H9 (cell line): ENCODE data around the gene ANKIB1. TPM values are rescaled to one million over a fixed set of nuclear protein-coding genes. Genes with fewer than 3 reads are reported as not detected.

Experiments used
- DNase-seq: peaks from one replicate; pipeline ENCODE4 v3.0.0-alpha.2; 2017
- H2AFZ ChIP-seq: one replicate; pipeline ENCODE4 v1.6.1; 2013; ENCODE audit warnings: mild to moderate bottlenecking, low read length, control low read depth, moderate library complexity
- H2AK5ac ChIP-seq: 2 replicates; pipeline ENCODE4 v1.6.1; 2013; ENCODE audit warnings: low read length, control low read depth, mixed read lengths; ENCODE audit not compliant: insufficient read length
- H2BK120ac ChIP-seq: one replicate; pipeline ENCODE4 v1.6.1; 2013; ENCODE audit warnings: low read depth, mild to moderate bottlenecking, low read length, control low read depth, inconsistent platforms; ENCODE audit not compliant: poor library complexity, severe bottlenecking
- H2BK12ac ChIP-seq: 2 replicates; pipeline ENCODE4 v1.6.1; 2013; ENCODE audit warnings: low read length, control low read depth, mixed read lengths, low read depth; ENCODE audit not compliant: insufficient read length
- H2BK15ac ChIP-seq: 2 replicates; pipeline ENCODE4 v1.6.1; 2013; ENCODE audit warnings: low read depth, low read length, control low read depth
- H2BK20ac ChIP-seq: one replicate; pipeline ENCODE4 v1.6.1; 2013; ENCODE audit warnings: low read depth, mild to moderate bottlenecking, low read length, control low read depth, inconsistent platforms; ENCODE audit not compliant: poor library complexity, severe bottlenecking
- H2BK5ac ChIP-seq: 2 replicates; pipeline ENCODE4 v1.6.1; 2013; ENCODE audit warnings: low read length, control low read depth, mixed read lengths; ENCODE audit not compliant: insufficient read length
- H3K14ac ChIP-seq: 2 replicates; pipeline ENCODE4 v1.6.1; 2013; ENCODE audit warnings: low read length, control low read depth; ENCODE audit not compliant: insufficient read depth
- H3K18ac ChIP-seq: 2 replicates; pipeline ENCODE4 v1.6.1; 2013; ENCODE audit warnings: low read depth, mild to moderate bottlenecking, mixed read lengths, low read length, control low read depth; ENCODE audit not compliant: insufficient read length
- H3K23ac ChIP-seq: 2 replicates; pipeline ENCODE4 v1.6.1; 2013; ENCODE audit warnings: low read length, control low read depth, mixed read lengths, low read depth; ENCODE audit not compliant: insufficient read length
- H3K23me2 ChIP-seq: 2 replicates; pipeline ENCODE4 v1.6.1; 2013; ENCODE audit warnings: low read depth, mild to moderate bottlenecking, mixed read lengths, low read length, control low read depth; ENCODE audit not compliant: insufficient read length, poor library complexity, severe bottlenecking
- H3K27ac ChIP-seq: 2 replicates; pipeline ENCODE4 v1.5.1; 2013; ENCODE audit warnings: low read length, control low read depth, mixed read lengths, low read depth; ENCODE audit not compliant: insufficient read length
- H3K27me3 ChIP-seq: 2 replicates; pipeline ENCODE4 v1.6.1; 2013; ENCODE audit warnings: low read length, control low read depth, inconsistent platforms; ENCODE audit not compliant: insufficient read depth
- H3K4ac ChIP-seq: 2 replicates; pipeline ENCODE4 v1.6.1; 2013; ENCODE audit warnings: low read depth, mild to moderate bottlenecking, control low read depth, inconsistent platforms, low read length, moderate library complexity
- H3K4me1 ChIP-seq: 2 replicates; pipeline ENCODE4 v1.6.1; 2013; ENCODE audit warnings: low read length, control low read depth, inconsistent platforms; ENCODE audit not compliant: insufficient read depth
- H3K4me2 ChIP-seq: 2 replicates; pipeline ENCODE4 v1.6.1; 2013; ENCODE audit warnings: low read length, control low read depth, mixed read lengths; ENCODE audit not compliant: insufficient read length, insufficient read depth
- H3K56ac ChIP-seq: 2 replicates; pipeline ENCODE4 v1.6.1; 2013; ENCODE audit warnings: low read depth, mild to moderate bottlenecking, mixed read lengths, low read length, control low read depth; ENCODE audit not compliant: insufficient read length
- H3K79me1 ChIP-seq: 2 replicates; pipeline ENCODE4 v1.6.1; 2013; ENCODE audit warnings: low read depth, mild to moderate bottlenecking, moderate library complexity, low read length, control low read depth, inconsistent platforms; ENCODE audit not compliant: insufficient read depth, poor library complexity, severe bottlenecking
- H3K79me2 ChIP-seq: 2 replicates; pipeline ENCODE4 v1.6.1; 2013; ENCODE audit warnings: low read length, control low read depth, inconsistent platforms; ENCODE audit not compliant: insufficient read depth
- H3K9ac ChIP-seq: 2 replicates; pipeline ENCODE4 v1.6.1; 2013; ENCODE audit warnings: low read length, control low read depth, mixed read lengths; ENCODE audit not compliant: insufficient read length; ENCODE audit errors: extremely low read depth
- H3K9me3 ChIP-seq: one replicate; pipeline ENCODE4 v1.6.1; 2013; ENCODE audit warnings: low read depth, low read length, inconsistent platforms; ENCODE audit not compliant: control insufficient read depth
- H3T11ph ChIP-seq: one replicate; pipeline ENCODE4 v1.6.1; 2013; ENCODE audit warnings: mild to moderate bottlenecking, low read length, control low read depth, inconsistent platforms
- H4K20me1 ChIP-seq: one replicate; pipeline ENCODE4 v1.6.1; 2013; ENCODE audit not compliant: control insufficient read depth, insufficient read length, insufficient read depth
- H4K5ac ChIP-seq: 2 replicates; pipeline ENCODE4 v1.6.1; 2013; ENCODE audit warnings: low read depth, mild to moderate bottlenecking, mixed read lengths, low read length, control low read depth; ENCODE audit not compliant: insufficient read length
- H4K8ac ChIP-seq: replicated peaks from 2 replicates; pipeline ENCODE4 v1.6.1; 2013; ENCODE audit warnings: low read length, control low read depth, mixed read lengths, low read depth; ENCODE audit not compliant: insufficient read length
- H4K91ac ChIP-seq: 2 replicates; pipeline ENCODE4 v1.6.1; 2013; ENCODE audit warnings: low read depth, mild to moderate bottlenecking, moderate library complexity, mixed read lengths, low read length, control low read depth; ENCODE audit not compliant: insufficient read length
- H3K27ac Mint-ChIP-seq, 3 experiments: 2 replicates in 2 of 3; 3 replicates in 1 of 3; pipeline ENCODE4 v1.8.0; 2020 to 2021; ENCODE audit warnings: mixed read lengths in 3 of 3, mild to moderate bottlenecking in 1 of 3, moderate library complexity in 1 of 3
- H3K27me3 Mint-ChIP-seq: 2 replicates; pipeline ENCODE4 v1.8.0; 2021; ENCODE audit warnings: low read depth, mild to moderate bottlenecking, moderate library complexity, mixed read lengths
- H3K36me3 Mint-ChIP-seq, 3 experiments: 2 replicates in 2 of 3; 3 replicates in 1 of 3; pipeline ENCODE4 v1.8.0; 2020 to 2021; ENCODE audit warnings: low read depth in 3 of 3, mixed read lengths in 3 of 3; ENCODE audit not compliant: insufficient read depth in 1 of 3
- H3K4me1 Mint-ChIP-seq, 2 experiments: 2 replicates each; pipeline ENCODE4 v1.8.0; 2020; ENCODE audit warnings: mixed read lengths in 2 of 2
- H3K4me3 Mint-ChIP-seq, 2 experiments: 2 replicates in 1 of 2; 3 replicates in 1 of 2; pipeline ENCODE4 v1.8.0; 2020 to 2021; ENCODE audit warnings: mild to moderate bottlenecking in 2 of 2, mixed read lengths in 2 of 2, moderate library complexity in 1 of 2
- H3K9me3 Mint-ChIP-seq, 2 experiments: 2 replicates in 1 of 2; 3 replicates in 1 of 2; pipeline ENCODE4 v1.8.0; 2020; ENCODE audit warnings: mild to moderate bottlenecking in 2 of 2, mixed read lengths in 2 of 2, moderate library complexity in 1 of 2
- WGBS: extraction: QIAGEN DNeasy Blood & Tissue Kit; methylation state at CpG from one replicate; pipeline ENCODE4 v1.1.7; 2013; ENCODE audit warnings: missing lambda C conversion rate, low lambda C conversion rate, mixed read lengths; ENCODE audit not compliant: insufficient read length; ENCODE audit errors: extremely low coverage; 5-methylcytosine and 5-hydroxymethylcytosine counted together
- total RNA-seq: library from RNA; stranded (reverse); gene quantifications from 2 replicates; pipeline ENCODE4 v1.2.1, GENCODE V29; 2021
- TF ChIP-seq, protein P1 (sequence below): fragments of 200-600 bp; sonication (generic); conservative IDR thresholded peaks from 3 replicates; pipeline ENCODE4 v1.8.0; 2021; ENCODE audit warnings: antibody characterized with exemption, mild to moderate bottlenecking

ANKIB1 gene
- total RNA-seq, 1 experiment from 2014 or later = 42.0 TPM

DNA sequence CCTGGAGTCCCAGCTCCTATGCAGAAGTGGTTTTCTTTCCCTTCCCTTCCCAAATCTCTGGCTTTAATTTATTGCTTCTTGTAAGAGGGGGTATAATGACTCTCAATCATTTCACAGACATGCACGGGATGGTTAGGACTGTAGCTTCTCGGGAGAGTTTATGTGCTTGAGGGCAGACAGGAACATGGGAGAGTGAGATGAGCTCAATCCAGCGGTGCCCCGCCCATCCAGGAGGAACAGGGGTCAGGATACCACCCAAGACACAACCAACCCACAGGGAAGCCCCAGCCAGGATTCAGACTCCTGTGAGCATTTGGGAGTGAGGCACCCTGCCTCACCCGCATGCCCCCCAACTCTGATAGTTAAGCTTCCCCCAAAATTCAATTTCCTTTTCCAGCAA is 167.8 kb downstream of the ANKIB1 start:
- Histone ChIP-seq H4K8ac (no peak overlapping the region), H2AFZ (no peak overlapping the region), H3K4me1 (no peaks in the 10 kb centered on the region), H3K9ac (no peak overlapping the region), H2BK5ac (no peak overlapping the region), H3K14ac (no peak overlapping the region), H3T11ph (no peak overlapping the region), H4K91ac (no peak overlapping the region), H2BK20ac (no peak overlapping the region), H3K79me1 (no peaks in the 10 kb centered on the region), H3K27ac (no peak overlapping the region), H3K79me2 (no peaks in the 10 kb centered on the region), H3K4ac (no peak overlapping the region), H3K18ac (no peak overlapping the region), H3K27me3 (no peaks in the 10 kb centered on the region), H3K23ac (no peak overlapping the region), H3K56ac (no peak overlapping the region), H2BK15ac (no peak overlapping the region), H3K4me2 (no peak overlapping the region), H2AK5ac (no peak overlapping the region), H2BK120ac (no peak overlapping the region), H4K20me1 (no peaks in the 10 kb centered on the region), H2BK12ac (no peak overlapping the region), H3K9me3 (no peaks in the 10 kb centered on the region), H3K23me2 (no peaks in the 10 kb centered on the region), H4K5ac (no peak overlapping the region)
- no peak overlapping the region for H3K4me3 Mint-ChIP-seq
- H3K4me1 Mint-ChIP-seq = no peaks in the 10 kb centered on the region; a peak in 2 of 4 replicates
- TF ChIP-seq, protein P1, sequence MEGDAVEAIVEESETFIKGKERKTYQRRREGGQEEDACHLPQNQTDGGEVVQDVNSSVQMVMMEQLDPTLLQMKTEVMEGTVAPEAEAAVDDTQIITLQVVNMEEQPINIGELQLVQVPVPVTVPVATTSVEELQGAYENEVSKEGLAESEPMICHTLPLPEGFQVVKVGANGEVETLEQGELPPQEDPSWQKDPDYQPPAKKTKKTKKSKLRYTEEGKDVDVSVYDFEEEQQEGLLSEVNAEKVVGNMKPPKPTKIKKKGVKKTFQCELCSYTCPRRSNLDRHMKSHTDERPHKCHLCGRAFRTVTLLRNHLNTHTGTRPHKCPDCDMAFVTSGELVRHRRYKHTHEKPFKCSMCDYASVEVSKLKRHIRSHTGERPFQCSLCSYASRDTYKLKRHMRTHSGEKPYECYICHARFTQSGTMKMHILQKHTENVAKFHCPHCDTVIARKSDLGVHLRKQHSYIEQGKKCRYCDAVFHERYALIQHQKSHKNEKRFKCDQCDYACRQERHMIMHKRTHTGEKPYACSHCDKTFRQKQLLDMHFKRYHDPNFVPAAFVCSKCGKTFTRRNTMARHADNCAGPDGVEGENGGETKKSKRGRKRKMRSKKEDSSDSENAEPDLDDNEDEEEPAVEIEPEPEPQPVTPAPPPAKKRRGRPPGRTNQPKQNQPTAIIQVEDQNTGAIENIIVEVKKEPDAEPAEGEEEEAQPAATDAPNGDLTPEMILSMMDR = no peak
- H3K27ac Mint-ChIP-seq = no peak overlapping the region
- no peak for DNase-seq
- H3K9me3 Mint-ChIP-seq = no peaks in the 10 kb centered on the region
- H3K36me3 Mint-ChIP-seq = no peaks in the 10 kb centered on the region
- H3K27me3 Mint-ChIP-seq = peaks cover 2% of the 10 kb centered on the region
- no CpG with 5 or more reads among the region's 5 CpGs for WGBS
